H1 (cell line): ENCODE measurements around the gene OR2L13. TPM values are rescaled to one million over a fixed set of nuclear protein-coding genes. Genes with fewer than 3 reads are reported as not detected.
"Not testable (repeated sequence)": the region's sequence is repeated elsewhere in the genome, so short reads cannot be mapped to it uniquely, and the experiment has no call there.

ENCODE experiments used
- CTCF ChIA-PET: fragments of 300-600 bp; sonication (Branson Sonifier 250); formaldehyde crosslinking; loops from one replicate; lab custom pipeline; 2021; ENCODE audit not compliant: partially characterized antibody; lab: Charles Lee
- POLR2A ChIA-PET: fragments of 300-600 bp; sonication (Branson Sonifier 250); formaldehyde crosslinking; loops from one replicate; lab custom pipeline; 2021; ENCODE audit warnings: inconsistent platforms; ENCODE audit not compliant: partially characterized antibody; lab: Charles Lee
- DNase-seq, 2 experiments: peaks; one replicate each; pipeline versions ENCODE4 v3.0.0 to v3.0.0-alpha.2; 2010 to 2022; ENCODE audit warnings: low spot score in 2 of 2, low read depth in 1 of 2, mixed read lengths in 1 of 2
- FAIRE-seq: peaks from 2 replicates; lab custom pipeline; 2011; peaks lifted over from hg19 to GRCh38; lab: Jason Lieb, UNC
- H2AFZ ChIP-seq: 2 replicates; pipeline ENCODE4 v1.8.1; 2012; ENCODE audit warnings: low read length, inconsistent platforms
- H2AK5ac ChIP-seq: 2 replicates; pipeline ENCODE4 v1.6.1; 2013; ENCODE audit warnings: low read depth, low read length
- H2BK120ac ChIP-seq: replicated peaks from 2 replicates; pipeline ENCODE3; 2013; ENCODE audit warnings: low read depth, low read length, inconsistent platforms
- H2BK12ac ChIP-seq: 2 replicates; pipeline ENCODE4 v1.6.1; 2013; ENCODE audit warnings: low read depth, low read length
- H2BK15ac ChIP-seq: 2 replicates; pipeline ENCODE4 v1.6.1; 2013; ENCODE audit warnings: low read length
- H2BK20ac ChIP-seq: 2 replicates; pipeline ENCODE4 v1.6.1; 2013; ENCODE audit warnings: low read length
- H2BK5ac ChIP-seq: 2 replicates; pipeline ENCODE4 v1.6.1; 2013; ENCODE audit warnings: low read depth, low read length
- H3K14ac ChIP-seq: 2 replicates; pipeline ENCODE4 v1.6.1; 2013; ENCODE audit warnings: inconsistent platforms; ENCODE audit not compliant: insufficient read length
- H3K18ac ChIP-seq: 2 replicates; pipeline ENCODE4 v1.6.1; 2013; ENCODE audit warnings: low read length; ENCODE audit errors: extremely low read depth
- H3K23ac ChIP-seq: 2 replicates; pipeline ENCODE4 v1.6.1; 2013; ENCODE audit warnings: inconsistent platforms; ENCODE audit not compliant: insufficient read length
- H3K23me2 ChIP-seq: 2 replicates; pipeline ENCODE4 v1.6.1; 2013; ENCODE audit warnings: low read depth, low read length
- H3K27ac ChIP-seq: 2 replicates; pipeline ENCODE4 v1.6.1; 2011; ENCODE audit warnings: low read depth, low read length, inconsistent platforms
- H3K27me3 ChIP-seq, 4 experiments: replicated peaks in 1 of 4; 1 replicate in 1 of 4; 2 replicates in 3 of 4; pipeline versions ENCODE4 v1.6.1 to v1.8.1; 2011 to 2013; ENCODE audit warnings: low read length in 3 of 4, mild to moderate bottlenecking in 3 of 4, inconsistent platforms in 2 of 4, mixed read lengths in 2 of 4, moderate library complexity in 1 of 4; ENCODE audit not compliant: control insufficient read depth in 3 of 4, insufficient read depth in 3 of 4; ENCODE audit errors: extremely low read depth in 1 of 4
- H3K36me3 ChIP-seq, 4 experiments: 2 replicates each; pipeline versions ENCODE4 v1.6.1 to v1.8.1; 2011 to 2013; ENCODE audit warnings: mild to moderate bottlenecking in 4 of 4, low read length in 3 of 4, moderate library complexity in 2 of 4, control low read depth in 1 of 4, inconsistent platforms in 1 of 4; ENCODE audit not compliant: insufficient read depth in 4 of 4, control insufficient read depth in 2 of 4
- H3K4ac ChIP-seq: replicated peaks from 2 replicates; pipeline ENCODE3; 2013; ENCODE audit warnings: low read length, low read depth, mixed read lengths, inconsistent platforms; ENCODE audit not compliant: insufficient read length
- H3K4me1 ChIP-seq, 4 experiments: replicated peaks in 1 of 4; 1 replicate in 1 of 4; 2 replicates in 3 of 4; pipeline versions ENCODE4 v1.6.1 to v1.8.1; 2011 to 2013; ENCODE audit warnings: low read length in 3 of 4, inconsistent platforms in 2 of 4, mixed read lengths in 1 of 4; ENCODE audit not compliant: insufficient read depth in 4 of 4, control insufficient read depth in 3 of 4
- H3K4me2 ChIP-seq, 2 experiments: 2 replicates each; pipeline versions ENCODE4 v1.6.1 to v1.8.1; 2011 to 2013; ENCODE audit warnings: low read depth in 2 of 2, low read length in 2 of 2, control low read depth in 1 of 2, inconsistent platforms in 1 of 2, mild to moderate bottlenecking in 1 of 2; ENCODE audit not compliant: insufficient read depth in 1 of 2
- H3K4me3 ChIP-seq, 4 experiments: fragments of 200-600, 300-600 bp in 1 of 4; sonication (generic), shearing (Covaris generic), sonication (Bioruptor Twin) in 1 of 4; 2 replicates each; pipeline versions ENCODE4 v1.5.1 to v1.8.1; 2011 to 2016; ENCODE audit warnings: low read length in 4 of 4, low read depth in 3 of 4, control low read depth in 2 of 4, inconsistent platforms in 2 of 4, mild to moderate bottlenecking in 2 of 4, mixed read lengths in 1 of 4, moderate library complexity in 1 of 4; ENCODE audit not compliant: insufficient read depth in 2 of 4; ENCODE audit errors: extremely low read depth in 1 of 4
- H3K56ac ChIP-seq: replicated peaks from 2 replicates; pipeline ENCODE3; 2013; ENCODE audit warnings: low read depth, mild to moderate bottlenecking, mixed read lengths, low read length, inconsistent platforms; ENCODE audit not compliant: insufficient read length
- H3K79me1 ChIP-seq: 2 replicates; pipeline ENCODE4 v1.6.1; 2013; ENCODE audit warnings: low read depth, low read length, control low read depth
- H3K79me2 ChIP-seq, 2 experiments: 2 replicates each; pipeline versions ENCODE4 v1.6.1 to v1.8.1; 2012 to 2013; ENCODE audit warnings: low read length in 2 of 2, mild to moderate bottlenecking in 2 of 2, inconsistent platforms in 1 of 2; ENCODE audit not compliant: insufficient read depth in 2 of 2, control insufficient read depth in 1 of 2
- H3K9ac ChIP-seq, 4 experiments: replicated peaks in 1 of 4; 1 replicate in 1 of 4; 2 replicates in 3 of 4; pipeline versions ENCODE4 v1.6.1 to v1.8.1; 2011 to 2013; ENCODE audit warnings: low read depth in 3 of 4, low read length in 3 of 4, control low read depth in 2 of 4, mild to moderate bottlenecking in 2 of 4, moderate library complexity in 2 of 4, inconsistent platforms in 1 of 4; ENCODE audit errors: extremely low read depth in 1 of 4
- H3K9me3 ChIP-seq, 2 experiments: 2 replicates each; pipeline versions ENCODE4 v1.6.1 to v1.8.1; 2012 to 2013; ENCODE audit warnings: mild to moderate bottlenecking in 2 of 2, moderate library complexity in 2 of 2, control low read depth in 1 of 2, inconsistent platforms in 1 of 2, low read depth in 1 of 2, low read length in 1 of 2, mixed read lengths in 1 of 2; ENCODE audit not compliant: insufficient read depth in 2 of 2
- H4K20me1 ChIP-seq, 2 experiments: replicated peaks in 1 of 2; 2 replicates each; pipeline versions ENCODE3 to v1.8.1; 2011 to 2013; ENCODE audit warnings: inconsistent platforms in 2 of 2, low read length in 2 of 2, mild to moderate bottlenecking in 1 of 2; ENCODE audit not compliant: insufficient read depth in 2 of 2, control insufficient read depth in 1 of 2
- H4K5ac ChIP-seq: 2 replicates; pipeline ENCODE4 v1.6.1; 2013; ENCODE audit warnings: low read length, low read depth, mixed read lengths, inconsistent platforms; ENCODE audit not compliant: insufficient read length
- H4K8ac ChIP-seq: 2 replicates; pipeline ENCODE4 v1.8.0; 2013; ENCODE audit warnings: mild to moderate bottlenecking, moderate library complexity, low read length, inconsistent platforms; ENCODE audit not compliant: insufficient read depth; ENCODE audit errors: extremely low read depth
- H4K91ac ChIP-seq: replicated peaks from 2 replicates; pipeline ENCODE3; 2013; ENCODE audit warnings: low read length, mixed read lengths, inconsistent platforms; ENCODE audit not compliant: insufficient read length
- WGBS, 2 experiments: shearing (Covaris generic) in 1 of 2; methylation state at CpG; one replicate each; pipeline versions ENCODE4 v1.1.6 to v1.1.7; 2013 to 2015; ENCODE audit warnings: low lambda C conversion rate in 2 of 2, mixed read lengths in 2 of 2, inconsistent platforms in 1 of 2, low coverage in 1 of 2, missing lambda C conversion rate in 1 of 2; ENCODE audit not compliant: insufficient replicate concordance in 2 of 2, insufficient coverage in 1 of 2, insufficient read length in 1 of 2; ENCODE audit errors: extremely low coverage in 1 of 2, missing lambda C conversion rate in 1 of 2; 5-methylcytosine and 5-hydroxymethylcytosine counted together
- polyA plus RNA-seq, 7 experiments: library from polyadenylated mRNA; depleted of rRNA in 3 of 7; stranded (reverse) in 5 of 7; unstranded in 2 of 7; fragments of >200 nt in 5 of 7; fragments of 200-250 nt in 2 of 7; gene quantifications; 1 replicate in 5 of 7; 2 replicates in 1 of 7; 4 replicates in 1 of 7; pipeline versions ENCODE4 v1.2.1 to v1.2.3, GENCODE V29; 2011 to 2013; ENCODE audit warnings: missing spikeins in 2 of 7, mixed read lengths in 2 of 7
- total RNA-seq: library from RNA; stranded (reverse); fragmentation: NEBNext Ultra II Directional; extraction: Animal tissue kit (Norgen Biotek cat#: 25700); gene quantifications from 2 replicates; pipeline ENCODE4 v1.2.1, GENCODE V29; 2021

The OR2L13 gene
- total and polyA plus RNA-seq, 2 of the 8 experiments (the other 6 are each of a cell fraction or from before 2014, with no cell fraction given) = not detected

DNA sequence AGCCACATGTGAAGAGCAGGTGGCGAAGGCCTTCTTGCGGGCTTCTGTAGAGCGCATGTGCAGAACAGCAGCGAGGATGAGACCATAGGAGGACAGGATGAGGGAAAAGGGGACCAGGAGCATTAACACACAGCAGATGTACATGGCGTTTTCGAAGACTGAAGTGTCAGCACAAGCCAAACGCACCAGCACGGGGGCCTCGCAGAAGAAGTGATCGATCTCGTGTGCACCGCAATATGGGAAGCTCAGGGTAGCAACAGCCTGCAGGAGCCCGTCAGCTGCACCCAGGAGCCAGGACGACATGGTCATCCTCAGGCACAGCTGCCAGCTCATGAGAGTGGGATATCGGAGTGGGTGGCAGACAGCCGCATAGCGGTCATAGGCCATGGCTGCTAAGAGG lies 11.1 kb upstream of the OR2L13 start:
- H2BK20ac ChIP-seq, H2BK5ac ChIP-seq, H2AFZ ChIP-seq, H3K36me3 ChIP-seq, H2BK12ac ChIP-seq, H3K56ac ChIP-seq, H4K8ac ChIP-seq, H3K18ac ChIP-seq, H3K9ac ChIP-seq, H2AK5ac ChIP-seq, H4K91ac ChIP-seq, H3K23ac ChIP-seq, FAIRE-seq, H3K79me1 ChIP-seq, H3K4me1 ChIP-seq, H3K79me2 ChIP-seq, H2BK120ac ChIP-seq, H3K27me3 ChIP-seq, H2BK15ac ChIP-seq, H4K20me1 ChIP-seq, POLR2A ChIA-PET, H4K5ac ChIP-seq, H3K27ac ChIP-seq, H3K23me2 ChIP-seq, H3K4me2 ChIP-seq, CTCF ChIA-PET, DNase-seq, H3K4me3 ChIP-seq, H3K14ac ChIP-seq, H3K4ac ChIP-seq: not testable (repeated sequence)
- 93% methylated on average over 11 of the region's 17 CpGs; no CpG with 5 or more reads in 1 of the 2 experiments for WGBS, 2 experiments
- H3K9me3 ChIP-seq = peaks cover 31 to 45% of the 10 kb centered on the region in 2 experiments
